Thyroid gland (tissue), 4 donors: ENCODE data around the gene SLC44A4.

Source experiments
- CTCF ChIP-seq, 6 experiments: fragments of 200-600 bp in 3 of 6; fragments of 450-650 bp in 3 of 6; sonication (generic) in 3 of 6; IDR thresholded peaks; one replicate each; pipeline ENCODE4 v1.5.1; 2016 to 2019; ENCODE audit warnings: antibody characterized with exemption in 6 of 6, mild to moderate bottlenecking in 2 of 6, inconsistent platforms in 1 of 6, moderate library complexity in 1 of 6
- POLR2A ChIP-seq, 2 donors: fragments of 450-650 bp; IDR thresholded peaks; one replicate each; pipeline ENCODE4 v1.6.1; 2017; ENCODE audit warnings: antibody characterized with exemption in 2 of 2, mild to moderate bottlenecking in 2 of 2, moderate library complexity in 1 of 2

GRCh38 chr6:31829633-31830283 is 49.0 kb downstream of the SLC44A4 start:
- peak in 3 of 6 experiments; percentile 39 to 89 (median 57) for TF ChIP-seq CTCF (IDR thresholded peaks at IDR 0.05)
- peak in 1 of 2 donors; percentile 7 for TF ChIP-seq POLR2A (IDR thresholded peaks at IDR 0.05)
